Measurements from ENCODE around the gene AIFM3.

GRCh38 chr22:20980938-20981722, 14.1 kb downstream of the AIFM3 start:
- TF ChIP-seq ZFP3 (CRISPR knock-in tag; IDR thresholded peaks at IDR 0.05), result no peak
- TF ChIP-seq BACH2 (CRISPR knock-in tag; IDR thresholded peaks at IDR 0.05; ENCODE audit: borderline replicate concordance), result no peak
- no peak for TF ChIP-seq PATZ1 (CRISPR knock-in tag; IDR thresholded peaks at IDR 0.05; ENCODE audit: borderline replicate concordance)
- no peak for TF ChIP-seq ZC3H10 (CRISPR knock-in tag; IDR thresholded peaks at IDR 0.05)
- TF ChIP-seq GLIS3 (CRISPR knock-in tag; IDR thresholded peaks at IDR 0.05), result no peak
- no peak for TF ChIP-seq ZNF565 (CRISPR knock-in tag; conservative IDR thresholded peaks at IDR 0.05; ENCODE audit: low read depth)
- no peak for TF ChIP-seq SNAI2 (CRISPR knock-in tag; IDR thresholded peaks at IDR 0.05)
- no peak for TF ChIP-seq ARNTL (CRISPR knock-in tag; IDR thresholded peaks at IDR 0.05; ENCODE audit: borderline replicate concordance, low read depth)

All from SK-N-SH treated with all-trans-retinoic acid at 6 μM for 48 hours (cell line).